ENCODE data around the gene PCYOX1L. TPM values are rescaled to one million over a fixed set of nuclear protein-coding genes. Genes with fewer than 3 reads are reported as not detected.

Gene PCYOX1L
- total and polyA plus RNA-seq, 2 experiments from 2014 or later, result 6.7 to 14.7 TPM

- no peaks in the 10 kb centered on the region for H3K27me3 ChIP-seq (ENCODE audit: insufficient read depth)
- H2AFZ ChIP-seq, result no peak overlapping the region
- H3F3A ChIP-seq (replicated peaks; ENCODE audit: low read depth), result 0 out of 2 replicates have a peak, but pooled peaks cover 3% of the 10 kb centered on the region
- Mint-ChIP-seq H3K9me3 (no peaks in the 10 kb centered on the region), H3K27me3 (ENCODE audit: insufficient read depth, low read depth, poor library complexity) (peaks cover 13% of the 10 kb centered on the region), H3K4me3 (no peak overlapping the region), H3K4me1 (peaks cover 45% of the 10 kb centered on the region), H3K36me3 (ENCODE audit: low read depth) (no peaks in the 10 kb centered on the region), H3K27ac (no peak overlapping the region)
- H3K79me2 ChIP-seq (replicated peaks; ENCODE audit: insufficient read depth), result no peaks in the 10 kb centered on the region
- H3K9me2 ChIP-seq (ENCODE audit: insufficient read depth), result no peaks in the 10 kb centered on the region
- no peak overlapping the region for H3K4me3 ChIP-seq
- no peak overlapping the region for H3K4me2 ChIP-seq
- H3K36me3 ChIP-seq (ENCODE audit: insufficient read depth), result no peaks in the 10 kb centered on the region
- DNase-seq (ENCODE audit: low spot score) (no peak), ATAC-seq (no peak)
- H3K27ac ChIP-seq (ENCODE audit: low read depth), result no peak overlapping the region
- no peak for TF ChIP-seq CTCF (conservative IDR thresholded peaks at IDR 0.05; ENCODE audit: low read depth in 2 of 2)
- H3K4me1 ChIP-seq (ENCODE audit: insufficient read depth), result peaks cover 26% of the 10 kb centered on the region
- H4K20me1 ChIP-seq (replicated peaks; ENCODE audit: insufficient read depth), result no peaks in the 10 kb centered on the region
Observed at GRCh38 chr5:149418910-149419531, 61.2 kb downstream of the PCYOX1L start.

Other genes starting within 250 kb of the PCYOX1L start
- 0.23 and 2.2 TPM in 2 replicates for gene ABLIM3, start 216.6 kb upstream of the PCYOX1L start, total RNA-seq (2014; rRNA removed; shearing (Covaris generic))
- gene ABLIM3, start 216.6 kb upstream of the PCYOX1L start, polyA plus RNA-seq (2016; fragmentation: Nextera tagmentation; extraction: Ambion mirVana), result 0.19 and 0.31 TPM in 2 replicates
- 4.7 and 5.7 TPM in 2 replicates for gene AFAP1L1, start 86.2 kb upstream of the PCYOX1L start, total RNA-seq (2014; rRNA removed; shearing (Covaris generic))
- 2.8 and 3.2 TPM in 2 replicates for gene AFAP1L1, start 86.2 kb upstream of the PCYOX1L start, polyA plus RNA-seq (2016; fragmentation: Nextera tagmentation; extraction: Ambion mirVana)
- gene GRPEL2, start 12.5 kb upstream of the PCYOX1L start, total RNA-seq (2014; rRNA removed; shearing (Covaris generic)), result 58.8 and 62.2 TPM in 2 replicates
- gene GRPEL2, start 12.5 kb upstream of the PCYOX1L start, polyA plus RNA-seq (2016; fragmentation: Nextera tagmentation; extraction: Ambion mirVana), result 15.5 and 20.2 TPM in 2 replicates
- not detected in 2 replicates for gene IL17B, start 21.2 kb downstream of the PCYOX1L start, total RNA-seq (2014; rRNA removed; shearing (Covaris generic))
- gene IL17B, start 21.2 kb downstream of the PCYOX1L start, polyA plus RNA-seq (2016; fragmentation: Nextera tagmentation; extraction: Ambion mirVana), result not detected in 2 replicates
- 233 and 235 TPM in 2 replicates for gene CSNK1A1, start 193.4 kb downstream of the PCYOX1L start, total RNA-seq (2014; rRNA removed; shearing (Covaris generic))
- 110 and 114 TPM in 2 replicates for gene CSNK1A1, start 193.4 kb downstream of the PCYOX1L start, polyA plus RNA-seq (2016; fragmentation: Nextera tagmentation; extraction: Ambion mirVana)
- 0.12 and 0.14 TPM in 2 replicates for gene ARHGEF37, start 223.5 kb downstream of the PCYOX1L start, total RNA-seq (2014; rRNA removed; shearing (Covaris generic))
- 0.78 and 0.79 TPM in 2 replicates for gene ARHGEF37, start 223.5 kb downstream of the PCYOX1L start, polyA plus RNA-seq (2016; fragmentation: Nextera tagmentation; extraction: Ambion mirVana)

Data from GM23338 (cell line).